ENCODE measurements around the gene IGFBP2.

DNA sequence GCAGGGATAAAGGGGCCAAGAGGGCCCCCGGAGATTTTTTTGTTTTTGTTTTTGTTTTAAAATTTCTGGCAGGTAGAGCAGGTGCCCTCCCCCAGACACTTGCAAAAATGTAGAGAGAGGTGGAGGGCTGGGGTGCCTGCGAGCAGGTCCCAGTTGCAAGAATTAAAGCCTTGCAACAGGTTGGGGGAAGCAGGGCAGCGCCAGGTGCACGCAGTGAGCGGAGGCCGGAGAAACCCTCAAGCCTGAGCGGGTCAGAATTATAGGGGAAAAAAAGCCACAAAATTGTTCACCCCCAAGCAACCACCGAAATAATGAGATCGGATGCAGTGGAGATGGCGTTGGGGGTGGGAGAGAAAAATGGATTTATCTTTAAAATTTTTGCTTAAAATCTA, 61.6 kb downstream of the IGFBP2 start:
- TF ChIP-seq, protein P1, sequence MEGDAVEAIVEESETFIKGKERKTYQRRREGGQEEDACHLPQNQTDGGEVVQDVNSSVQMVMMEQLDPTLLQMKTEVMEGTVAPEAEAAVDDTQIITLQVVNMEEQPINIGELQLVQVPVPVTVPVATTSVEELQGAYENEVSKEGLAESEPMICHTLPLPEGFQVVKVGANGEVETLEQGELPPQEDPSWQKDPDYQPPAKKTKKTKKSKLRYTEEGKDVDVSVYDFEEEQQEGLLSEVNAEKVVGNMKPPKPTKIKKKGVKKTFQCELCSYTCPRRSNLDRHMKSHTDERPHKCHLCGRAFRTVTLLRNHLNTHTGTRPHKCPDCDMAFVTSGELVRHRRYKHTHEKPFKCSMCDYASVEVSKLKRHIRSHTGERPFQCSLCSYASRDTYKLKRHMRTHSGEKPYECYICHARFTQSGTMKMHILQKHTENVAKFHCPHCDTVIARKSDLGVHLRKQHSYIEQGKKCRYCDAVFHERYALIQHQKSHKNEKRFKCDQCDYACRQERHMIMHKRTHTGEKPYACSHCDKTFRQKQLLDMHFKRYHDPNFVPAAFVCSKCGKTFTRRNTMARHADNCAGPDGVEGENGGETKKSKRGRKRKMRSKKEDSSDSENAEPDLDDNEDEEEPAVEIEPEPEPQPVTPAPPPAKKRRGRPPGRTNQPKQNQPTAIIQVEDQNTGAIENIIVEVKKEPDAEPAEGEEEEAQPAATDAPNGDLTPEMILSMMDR (IDR thresholded peaks at IDR 0.05): no peak
- no peak for TF ChIP-seq POLR2AphosphoS5 (IDR thresholded peaks at IDR 0.05; ENCODE audit: low read depth, low read length)
- TF ChIP-seq SIN3A (IDR thresholded peaks at IDR 0.05; ENCODE audit: borderline replicate concordance, insufficient read depth, low read depth, low read length): no peak
- TF ChIP-seq, protein P2, sequence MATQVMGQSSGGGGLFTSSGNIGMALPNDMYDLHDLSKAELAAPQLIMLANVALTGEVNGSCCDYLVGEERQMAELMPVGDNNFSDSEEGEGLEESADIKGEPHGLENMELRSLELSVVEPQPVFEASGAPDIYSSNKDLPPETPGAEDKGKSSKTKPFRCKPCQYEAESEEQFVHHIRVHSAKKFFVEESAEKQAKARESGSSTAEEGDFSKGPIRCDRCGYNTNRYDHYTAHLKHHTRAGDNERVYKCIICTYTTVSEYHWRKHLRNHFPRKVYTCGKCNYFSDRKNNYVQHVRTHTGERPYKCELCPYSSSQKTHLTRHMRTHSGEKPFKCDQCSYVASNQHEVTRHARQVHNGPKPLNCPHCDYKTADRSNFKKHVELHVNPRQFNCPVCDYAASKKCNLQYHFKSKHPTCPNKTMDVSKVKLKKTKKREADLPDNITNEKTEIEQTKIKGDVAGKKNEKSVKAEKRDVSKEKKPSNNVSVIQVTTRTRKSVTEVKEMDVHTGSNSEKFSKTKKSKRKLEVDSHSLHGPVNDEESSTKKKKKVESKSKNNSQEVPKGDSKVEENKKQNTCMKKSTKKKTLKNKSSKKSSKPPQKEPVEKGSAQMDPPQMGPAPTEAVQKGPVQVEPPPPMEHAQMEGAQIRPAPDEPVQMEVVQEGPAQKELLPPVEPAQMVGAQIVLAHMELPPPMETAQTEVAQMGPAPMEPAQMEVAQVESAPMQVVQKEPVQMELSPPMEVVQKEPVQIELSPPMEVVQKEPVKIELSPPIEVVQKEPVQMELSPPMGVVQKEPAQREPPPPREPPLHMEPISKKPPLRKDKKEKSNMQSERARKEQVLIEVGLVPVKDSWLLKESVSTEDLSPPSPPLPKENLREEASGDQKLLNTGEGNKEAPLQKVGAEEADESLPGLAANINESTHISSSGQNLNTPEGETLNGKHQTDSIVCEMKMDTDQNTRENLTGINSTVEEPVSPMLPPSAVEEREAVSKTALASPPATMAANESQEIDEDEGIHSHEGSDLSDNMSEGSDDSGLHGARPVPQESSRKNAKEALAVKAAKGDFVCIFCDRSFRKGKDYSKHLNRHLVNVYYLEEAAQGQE (IDR thresholded peaks at IDR 0.05; ENCODE audit: insufficient read depth in 1 of 2, low read depth in 2 of 2, low read length in 1 of 2): no peak
